Activated T-cell treated with anti-CD3 and anti-CD28 coated beads for 4 hours (primary cell): Measurements from ENCODE around the gene SRP72.
A peak's percentile ranks its signal among the peaks of the same experiment; 100 is the strongest.
"Not testable (repeated sequence)": the region's sequence is repeated elsewhere in the genome, so short reads cannot be mapped to it uniquely, and the experiment has no call there.

Experiments
- DNase-seq: peaks from one replicate; pipeline ENCODE4 v3.0.0-alpha.2; 2020

Gene SRP72

GRCh38 chr4:56466296-56466761 is 1.1 kb upstream of the SRP72 start:
- DNase-seq: not testable (repeated sequence)

- DNase-seq: no peak
Measured at GRCh38 chr4:56466910-56467283, 520 bp upstream of the SRP72 start.

DNA sequence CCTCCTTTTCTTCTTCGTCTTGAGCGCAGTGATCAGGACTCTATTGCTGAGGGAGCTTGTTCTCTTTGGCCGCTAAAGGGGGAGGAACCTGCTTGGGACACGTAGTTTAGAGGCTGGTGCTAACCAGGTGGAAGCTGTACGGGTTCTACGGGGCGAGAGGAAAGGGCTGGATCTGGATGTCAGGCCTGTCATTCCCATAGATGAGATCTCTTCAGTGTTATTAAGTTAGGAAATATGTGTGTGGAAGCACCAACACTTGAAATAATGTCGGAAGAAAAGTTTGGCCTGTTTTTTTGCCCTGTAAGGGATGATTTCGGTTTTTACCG is 643 bp downstream of the SRP72 start:
- peak; percentile 24 for DNase-seq

DNA sequence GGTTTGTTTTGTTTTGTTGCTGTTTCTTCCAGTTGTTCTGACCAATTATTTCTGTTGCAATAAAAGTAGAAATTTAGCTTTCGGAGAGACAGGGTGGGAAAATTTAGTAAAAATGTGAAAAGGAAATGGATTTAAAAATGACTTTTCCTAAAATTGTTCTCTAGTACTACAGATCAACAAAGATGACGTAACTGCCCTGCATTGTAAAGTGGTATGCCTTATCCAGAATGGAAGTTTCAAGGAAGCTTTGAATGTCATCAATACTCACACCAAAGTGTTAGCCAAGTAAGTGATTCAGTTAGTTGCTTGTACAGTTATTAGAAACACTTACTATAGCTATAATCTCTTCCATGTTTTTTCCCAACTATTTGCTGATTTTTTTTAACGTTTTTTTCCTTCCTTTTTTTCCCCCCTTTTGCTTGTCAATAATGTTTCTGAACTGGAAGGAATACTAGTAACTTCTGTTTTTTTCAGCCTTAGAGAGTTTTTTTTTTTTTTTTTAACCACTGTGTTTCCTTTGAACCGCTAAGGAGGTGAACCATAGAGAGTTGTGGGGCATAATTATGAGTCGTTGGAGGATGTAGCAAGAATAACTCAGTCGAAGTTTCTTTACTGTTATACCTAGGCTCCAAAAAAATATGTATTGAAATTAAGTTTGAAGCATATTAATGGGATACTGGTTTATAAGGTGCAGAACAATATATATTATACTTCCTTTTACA is 2.2 kb downstream of the SRP72 start:
- DNase-seq: no peak

DNA sequence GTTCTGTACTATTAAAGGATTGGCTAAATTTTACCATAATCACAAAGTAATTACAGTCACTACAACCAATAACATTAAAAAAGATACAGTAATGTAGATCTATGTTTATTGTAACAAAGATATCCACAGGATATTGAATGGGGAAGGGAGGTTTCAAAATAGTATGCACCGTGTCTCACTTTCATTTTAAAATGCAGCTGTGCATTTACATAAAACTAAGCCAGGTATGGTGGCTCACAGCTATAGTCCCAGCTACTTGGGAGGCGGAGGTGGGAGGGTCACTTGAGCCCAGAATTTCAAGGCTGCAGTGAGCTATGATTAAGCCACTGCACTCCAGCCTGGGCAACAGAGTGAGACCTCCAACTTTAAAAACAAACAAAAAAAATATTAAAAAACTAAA is 8.5 kb downstream of the SRP72 start:
- no peak for DNase-seq

- no peak for DNase-seq
Measured at GRCh38 chr4:56477192-56477702, 9.8 kb downstream of the SRP72 start.

- no peak for DNase-seq
Measured at GRCh38 chr4:56480691-56481090, 13.3 kb downstream of the SRP72 start.

GRCh38 chr4:56496241-56496640 is 28.8 kb downstream of the SRP72 start:
- no peak for DNase-seq

GRCh38 chr4:56505269-56506130 is 38.1 kb downstream of the SRP72 start, which contains the start of gene ARL9:
ARL9 (plus strand) TSS chr4:56505791; CDS start chr4:56505863, 72 bp downstream.
- peak; percentile 44 for DNase-seq

DNA sequence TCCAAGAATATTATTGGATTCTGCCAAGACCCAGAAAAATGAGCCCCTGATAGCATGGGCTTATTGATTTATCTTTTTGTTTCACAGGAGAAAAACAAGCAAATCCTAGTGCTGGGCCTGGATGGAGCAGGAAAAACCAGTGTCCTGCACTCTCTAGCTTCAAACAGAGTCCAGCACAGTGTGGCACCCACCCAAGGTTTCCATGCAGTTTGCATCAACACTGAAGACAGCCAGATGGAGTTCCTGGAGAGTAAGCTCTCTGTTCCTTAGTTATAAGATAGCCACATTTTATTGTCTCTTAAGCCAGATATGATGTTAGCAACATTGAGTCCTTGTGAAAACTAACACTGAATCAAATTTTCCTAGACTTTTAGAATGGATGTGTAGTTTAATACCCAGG is 43.7 kb downstream of the SRP72 start:
- DNase-seq: no peak

- DNase-seq: no peak
Measured at GRCh38 chr4:56512166-56512565, 44.7 kb downstream of the SRP72 start.

DNA sequence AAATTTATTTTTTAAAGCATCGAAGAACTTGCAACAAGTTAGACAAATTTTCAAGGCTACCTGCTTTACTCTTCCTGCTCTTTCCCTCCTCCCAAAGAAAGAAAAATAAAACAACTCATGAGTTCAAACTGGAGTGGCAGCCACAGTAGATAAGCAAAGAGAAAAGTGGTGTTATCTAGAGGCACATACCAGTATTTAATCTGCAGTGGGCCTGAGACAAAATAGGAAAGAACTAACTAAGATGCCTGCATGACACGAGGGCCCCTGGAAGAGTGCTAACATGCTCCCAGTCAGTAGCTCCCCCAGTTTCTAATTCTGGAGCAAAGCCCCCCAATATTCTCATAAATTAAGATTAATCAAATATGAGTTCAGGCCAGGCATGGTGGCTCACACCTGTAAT is 46.1 kb downstream of the SRP72 start:
- DNase-seq: no peak

- peak; percentile 77 for DNase-seq
Measured at GRCh38 chr4:56530269-56531148, 63.1 kb downstream of the SRP72 start.

GRCh38 chr4:56531149-56531770 is 63.8 kb downstream of the SRP72 start:
- DNase-seq: no peak

- DNase-seq: no peak
Measured at GRCh38 chr4:56531823-56532222, 64.4 kb downstream of the SRP72 start.

DNA sequence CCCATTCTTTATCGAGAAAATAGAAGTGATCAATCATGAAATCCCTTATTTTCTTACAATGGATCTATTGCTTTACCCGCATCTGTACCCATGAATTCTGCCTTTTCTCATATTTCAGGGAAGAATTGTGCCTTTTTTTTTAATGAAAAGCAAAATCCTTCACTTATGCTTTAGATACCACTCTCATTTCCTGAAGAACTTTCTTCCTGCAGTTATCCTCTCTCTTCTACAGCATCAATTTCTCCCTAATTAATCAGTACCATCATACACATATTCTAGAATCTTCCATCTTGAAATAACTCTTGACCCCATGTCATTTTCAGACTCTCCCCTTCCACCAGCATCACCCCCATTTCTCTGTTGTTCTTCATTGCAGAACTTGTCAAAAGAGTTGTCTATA is 64.8 kb downstream of the SRP72 start:
- DNase-seq: no peak

DNA sequence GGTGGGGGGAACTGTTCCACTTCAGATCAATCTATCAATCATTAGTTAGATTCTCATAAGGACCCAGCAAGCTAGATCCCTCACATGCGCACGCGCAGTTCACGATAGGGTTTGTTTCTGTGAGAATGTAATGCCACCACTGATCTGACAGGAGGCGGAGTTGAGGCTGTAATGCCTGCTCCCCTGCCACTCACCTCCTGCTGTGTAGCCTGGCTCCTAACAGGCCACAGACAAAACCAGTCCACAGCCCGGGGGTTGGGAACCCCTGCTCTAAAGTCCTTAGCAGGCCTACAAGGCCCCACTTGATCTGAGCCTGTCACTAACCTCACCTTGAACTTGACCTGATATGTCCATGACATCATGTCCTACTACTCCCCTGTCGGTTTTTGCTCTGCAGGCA is 68.5 kb downstream of the SRP72 start:
- no peak for DNase-seq

GRCh38 chr4:56537147-56537546 is 69.7 kb downstream of the SRP72 start:
- no peak for DNase-seq

DNA sequence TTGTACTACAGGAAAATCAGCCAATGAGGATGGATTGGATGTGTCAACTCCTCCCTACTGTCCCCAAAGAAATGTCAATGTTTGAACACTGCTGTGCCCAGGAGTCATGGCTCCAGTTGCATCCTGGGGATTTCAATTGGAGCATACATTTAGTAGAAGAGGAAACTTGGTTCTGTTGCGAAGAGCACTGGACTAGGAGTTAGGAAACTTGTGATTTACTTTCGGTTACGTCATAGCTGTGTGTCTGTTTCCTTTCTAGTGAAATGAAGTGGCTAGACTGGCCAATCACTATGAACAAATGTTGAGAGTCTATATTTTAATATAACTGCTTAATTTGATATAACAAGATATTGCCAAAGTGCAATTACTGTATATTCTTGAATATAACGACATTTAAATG is 73.4 kb downstream of the SRP72 start:
- DNase-seq: no peak

GRCh38 chr4:56544573-56545131 is 77.2 kb downstream of the SRP72 start:
- DNase-seq: peak; percentile 81

DNA sequence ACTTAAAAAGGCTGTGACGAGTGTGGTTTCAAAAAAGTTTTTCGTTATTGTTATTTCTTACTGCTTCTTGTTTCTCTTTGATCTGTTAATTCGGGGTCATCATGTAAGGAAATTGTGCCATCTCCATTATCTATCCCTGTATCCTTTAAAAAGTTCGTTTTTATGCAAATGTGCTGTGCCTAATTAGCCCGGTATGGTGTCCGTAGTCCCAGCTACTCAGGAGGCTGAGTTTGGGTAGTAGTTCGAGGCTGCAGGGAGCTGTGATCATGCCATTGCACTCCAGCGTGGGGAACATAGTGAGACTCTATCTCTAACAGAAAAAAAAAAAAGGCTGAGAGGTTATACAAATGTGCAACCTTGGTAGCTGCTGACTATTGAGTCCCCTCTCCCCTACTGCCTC is 83.2 kb downstream of the SRP72 start:
- DNase-seq: no peak

DNA sequence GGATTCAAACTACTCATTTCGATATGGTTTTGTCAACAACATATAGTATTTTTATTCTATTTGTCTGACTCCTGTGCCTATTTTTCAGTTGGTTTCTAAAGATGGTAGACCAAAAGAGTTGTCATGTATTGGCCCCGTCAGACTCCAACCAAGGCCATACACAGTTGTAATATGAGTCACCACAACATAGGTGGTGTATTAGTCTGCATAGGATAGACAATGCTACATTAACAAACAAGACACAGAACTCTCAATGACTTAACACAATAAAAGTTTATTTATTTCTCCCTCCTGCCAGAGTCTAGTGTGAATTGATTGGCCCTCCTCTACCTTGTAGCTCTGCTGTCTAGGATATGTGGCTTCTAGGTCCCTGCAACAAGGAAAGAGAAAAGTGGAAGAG is 84.1 kb downstream of the SRP72 start:
- DNase-seq: no peak
